HepG2 (cell line): ENCODE data around the gene OLFM2. TPM values are rescaled to one million over a fixed set of nuclear protein-coding genes. Genes with fewer than 3 reads are reported as not detected.
A peak's percentile ranks its signal among the peaks of the same experiment; 100 is the strongest.

Source experiments
- ARHGAP35 ChIP-seq: sonication (generic); formaldehyde crosslinking; IDR thresholded peaks from 2 replicates; pipeline ENCODE4 v1.9.0; 2022; ENCODE audit warnings: mild to moderate bottlenecking, inconsistent platforms, moderate library complexity, missing genetic modification reagents, borderline replicate concordance
- ARNTL ChIP-seq: sonication (generic); formaldehyde crosslinking; IDR thresholded peaks from 2 replicates; pipeline ENCODE4 v1.4.0; 2020; ENCODE audit warnings: mild to moderate bottlenecking, missing genetic modification reagents
- HNF4G ChIP-seq, 2 experiments: sonication (generic) in 1 of 2; formaldehyde crosslinking in 1 of 2; IDR thresholded peaks; 2 replicates each; pipeline versions ENCODE4 v1.4.0 to v1.6.1; 2011 to 2020; ENCODE audit warnings: borderline replicate concordance in 2 of 2, low read depth in 2 of 2, mild to moderate bottlenecking in 2 of 2, low read length in 1 of 2, missing genetic modification reagents in 1 of 2, moderate library complexity in 1 of 2
- KLF11 ChIP-seq: IDR thresholded peaks from 2 replicates; pipeline ENCODE4 v1.6.1; 2016; ENCODE audit warnings: missing compliant biosample characterization
- NFKBIZ ChIP-seq: IDR thresholded peaks from 2 replicates; pipeline ENCODE4 v1.6.1; 2018; ENCODE audit warnings: missing genetic modification reagents, missing compliant biosample characterization
- RERE ChIP-seq: IDR thresholded peaks from 2 replicates; pipeline ENCODE4 v1.6.1; 2016; ENCODE audit warnings: low read depth, missing genetic modification reagents, missing compliant biosample characterization
- SCMH1 ChIP-seq: sonication (generic); formaldehyde crosslinking; IDR thresholded peaks from 2 replicates; pipeline ENCODE4 v1.9.0; 2021; ENCODE audit warnings: missing genetic modification reagents, mild to moderate bottlenecking, borderline replicate concordance
- USF2 ChIP-seq, 2 experiments: sonication (generic) in 1 of 2; formaldehyde crosslinking in 1 of 2; IDR thresholded peaks; 2 replicates each; pipeline versions ENCODE4 v1.5.1 to v1.6.1; 2011 to 2020; ENCODE audit warnings: borderline replicate concordance in 1 of 2, low read depth in 1 of 2, low read length in 1 of 2, mild to moderate bottlenecking in 1 of 2, missing genetic modification reagents in 1 of 2, moderate library complexity in 1 of 2
- ZBTB20 ChIP-seq: sonication (generic); formaldehyde crosslinking; IDR thresholded peaks from 2 replicates; pipeline ENCODE4 v1.8.1; 2023; ENCODE audit warnings: missing genetic modification reagents, low read depth, mild to moderate bottlenecking, borderline replicate concordance
- ZMYM2 ChIP-seq: sonication (generic); formaldehyde crosslinking; IDR thresholded peaks from 2 replicates; pipeline ENCODE4 v1.8.0; 2022; ENCODE audit warnings: mild to moderate bottlenecking, missing genetic modification reagents
- ZNF235 ChIP-seq: sonication (generic); formaldehyde crosslinking; IDR thresholded peaks from 2 replicates; pipeline ENCODE4 v1.8.1; 2023; ENCODE audit warnings: mild to moderate bottlenecking, missing genetic modification reagents, borderline replicate concordance
- ZNF513 ChIP-seq: sonication (generic); formaldehyde crosslinking; conservative IDR thresholded peaks from 2 replicates; pipeline ENCODE4 v1.5.0; 2020; ENCODE audit warnings: missing genetic modification reagents
- ZSCAN29 ChIP-seq: sonication (generic); formaldehyde crosslinking; conservative IDR thresholded peaks from 2 replicates; pipeline ENCODE4 v1.4.0; 2020; ENCODE audit warnings: mild to moderate bottlenecking, missing genetic modification reagents
- ZSCAN5A ChIP-seq: sonication (generic); formaldehyde crosslinking; IDR thresholded peaks from 2 replicates; pipeline ENCODE4 v1.8.0; 2022; ENCODE audit warnings: mild to moderate bottlenecking, missing genetic modification reagents, borderline replicate concordance
- polyA plus RNA-seq, 8 experiments: library from polyadenylated mRNA; depleted of rRNA in 3 of 8; stranded (reverse) in 7 of 8; unstranded in 1 of 8; fragments of >200 nt; fragmentation: Illumina TruSeq in 4 of 8; extraction: Trizol in 4 of 8; gene quantifications; 2 replicates each; pipeline versions ENCODE4 v1.2.1 to v1.2.3, GENCODE V29; 2011 to 2016; ENCODE audit warnings: low read depth in 4 of 8, missing spikeins in 1 of 8, mixed read lengths in 1 of 8; ENCODE audit not compliant: insufficient read depth in 1 of 8
- total RNA-seq, 5 experiments: library from RNA; depleted of rRNA; stranded (reverse); fragments of >200 nt; fragmentation: Illumina TruSeq; extraction: Trizol; gene quantifications; 2 replicates each; pipeline ENCODE4 v1.2.3, GENCODE V29; 2016; ENCODE audit warnings: low read depth in 1 of 5

The OLFM2 gene
- total and polyA plus RNA-seq, 2 of the 13 experiments (the other 11 are each of a cell fraction or from before 2014, with no cell fraction given): 0.20 to 0.51 TPM

- TF ChIP-seq RERE (CRISPR knock-in tag): 0 out of 2 replicates have a peak, but pooled peaks have one; percentile 8
- no peak; the same call in 1 of the 2 replicates for TF ChIP-seq ZBTB20
- TF ChIP-seq ZSCAN29: no peak
- no peak for TF ChIP-seq ZMYM2
- no peak for TF ChIP-seq ZSCAN5A (CRISPR knock-in tag)
- no peak for TF ChIP-seq HNF4G (IDR thresholded peaks at IDR 0.05; ENCODE audit: borderline replicate concordance, low read depth, low read length)
- TF ChIP-seq HNF4G (CRISPR knock-in tag; IDR thresholded peaks at IDR 0.05; ENCODE audit: borderline replicate concordance, low read depth): peak; percentile 84
- TF ChIP-seq NFKBIZ (CRISPR knock-in tag): no peak
- TF ChIP-seq ZNF235: no peak
- TF ChIP-seq ARHGAP35: no peak; the same call in 1 of the 2 replicates
- no peak for TF ChIP-seq KLF11 (CRISPR knock-in tag)
- TF ChIP-seq ZNF513 (CRISPR knock-in tag): no peak
- no peak for TF ChIP-seq USF2 (IDR thresholded peaks at IDR 0.05; ENCODE audit: low read depth, low read length)
- TF ChIP-seq USF2 (CRISPR knock-in tag; IDR thresholded peaks at IDR 0.05; ENCODE audit: borderline replicate concordance): no peak
- TF ChIP-seq SCMH1 (CRISPR knock-in tag): no peak
- peak; percentile 40; the same call in 1 of the 2 replicates for TF ChIP-seq ARNTL (CRISPR knock-in tag)
Measured at GRCh38 chr19:9818734-9819595, 117.3 kb downstream of the OLFM2 start, which contains the start of gene FBXL12 (continued).
